Measurements from ENCODE around the gene NMNAT2. TPM values are rescaled to one million over a fixed set of nuclear protein-coding genes. Genes with fewer than 3 reads are reported as not detected.

NMNAT2 gene
- total RNA-seq, 3 donors from 2014 or later, result 0.29 to 2.4 (median 1.6) TPM

- H3K4me3 ChIP-seq, result no peak overlapping the region
- TF ChIP-seq, protein P1, sequence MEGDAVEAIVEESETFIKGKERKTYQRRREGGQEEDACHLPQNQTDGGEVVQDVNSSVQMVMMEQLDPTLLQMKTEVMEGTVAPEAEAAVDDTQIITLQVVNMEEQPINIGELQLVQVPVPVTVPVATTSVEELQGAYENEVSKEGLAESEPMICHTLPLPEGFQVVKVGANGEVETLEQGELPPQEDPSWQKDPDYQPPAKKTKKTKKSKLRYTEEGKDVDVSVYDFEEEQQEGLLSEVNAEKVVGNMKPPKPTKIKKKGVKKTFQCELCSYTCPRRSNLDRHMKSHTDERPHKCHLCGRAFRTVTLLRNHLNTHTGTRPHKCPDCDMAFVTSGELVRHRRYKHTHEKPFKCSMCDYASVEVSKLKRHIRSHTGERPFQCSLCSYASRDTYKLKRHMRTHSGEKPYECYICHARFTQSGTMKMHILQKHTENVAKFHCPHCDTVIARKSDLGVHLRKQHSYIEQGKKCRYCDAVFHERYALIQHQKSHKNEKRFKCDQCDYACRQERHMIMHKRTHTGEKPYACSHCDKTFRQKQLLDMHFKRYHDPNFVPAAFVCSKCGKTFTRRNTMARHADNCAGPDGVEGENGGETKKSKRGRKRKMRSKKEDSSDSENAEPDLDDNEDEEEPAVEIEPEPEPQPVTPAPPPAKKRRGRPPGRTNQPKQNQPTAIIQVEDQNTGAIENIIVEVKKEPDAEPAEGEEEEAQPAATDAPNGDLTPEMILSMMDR (IDR thresholded peaks at IDR 0.05), result no peak
- TF ChIP-seq POLR2AphosphoS5 (IDR thresholded peaks at IDR 0.05), result no peak
- no peak for TF ChIP-seq POLR2A (IDR thresholded peaks at IDR 0.05)
- no peaks in the 10 kb centered on the region for H3K4me1 ChIP-seq
- no peak for DNase-seq (ENCODE audit: low spot score in 2 of 2)
- no peaks in the 10 kb centered on the region for H3K27me3 ChIP-seq
- intact Hi-C loops (cut with DNase I; ENCODE audit: low total_unique reads), result loop anchor here (2.0 kb wide), 1 partner anchor 79 kb away; no protein-coding TSS in a partner anchor
- no peaks in the 10 kb centered on the region for H3K36me3 ChIP-seq
- no peak overlapping the region for H3K27ac ChIP-seq
- peaks cover 0 to 5% of the 10 kb centered on the region in 2 donors for H3K9me3 ChIP-seq
Observed at GRCh38 chr1:183251959-183252450, 166.2 kb downstream of the NMNAT2 start.

DNA sequence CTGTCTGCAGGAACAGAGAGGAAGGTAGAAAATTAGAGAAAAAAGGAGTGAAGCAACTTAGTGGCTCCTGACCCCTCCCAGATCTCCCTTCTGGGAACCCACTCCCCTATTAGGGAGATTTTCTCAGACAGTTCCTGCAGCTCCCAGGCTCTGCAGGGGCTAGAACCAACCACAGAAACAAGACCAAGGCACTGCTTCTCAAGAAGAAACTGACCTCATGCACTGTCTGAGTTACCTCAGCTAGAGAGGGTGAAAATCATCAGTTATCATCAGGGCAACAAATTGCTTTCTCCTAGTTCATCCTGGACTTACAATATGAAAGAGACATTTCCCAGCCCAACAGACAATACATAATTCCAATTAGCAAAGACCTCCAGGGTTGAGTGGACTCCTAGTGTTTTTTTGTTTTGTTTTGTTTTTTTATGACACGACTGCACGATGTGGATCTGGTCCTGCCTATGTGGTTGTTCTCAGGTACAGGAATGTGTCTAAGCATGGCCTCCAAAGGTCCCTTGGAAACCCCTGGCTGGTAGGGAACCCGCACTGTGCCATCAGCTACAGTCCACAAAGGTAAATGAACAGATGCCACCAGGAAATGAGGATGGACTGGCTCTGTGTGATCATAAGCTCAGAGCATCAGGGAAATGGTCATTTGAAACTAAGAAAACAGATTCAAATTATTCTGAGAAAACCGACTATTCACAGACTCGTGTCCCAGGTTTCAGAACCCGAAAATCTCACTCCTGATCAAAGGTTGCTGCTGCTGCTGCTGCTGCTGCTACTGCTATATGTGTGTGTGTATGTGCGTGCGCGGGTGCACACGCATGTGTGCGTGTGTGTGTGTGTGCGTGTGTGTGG, 166.8 kb downstream of the NMNAT2 start:
- Histone ChIP-seq H3K36me3 (no peaks in the 10 kb centered on the region), H3K27ac (no peak overlapping the region), H3K4me1 (no peaks in the 10 kb centered on the region), H3K4me3 (no peak overlapping the region), H3K9me3 (peaks cover 0 to 5% of the 10 kb centered on the region in 2 donors), H3K27me3 (no peaks in the 10 kb centered on the region)
- intact Hi-C loops (cut with DNase I; ENCODE audit: low total_unique reads), result no loop called here
- DNase-seq (ENCODE audit: low spot score in 2 of 2), result no peak
- TF ChIP-seq, protein P1 (IDR thresholded peaks at IDR 0.05), result no peak
- no peak for TF ChIP-seq POLR2A (IDR thresholded peaks at IDR 0.05)
- no peak for TF ChIP-seq POLR2AphosphoS5 (IDR thresholded peaks at IDR 0.05)

GRCh38 chr1:183249941-183250452, 168.2 kb downstream of the NMNAT2 start:
- Histone ChIP-seq H3K4me1 (no peaks in the 10 kb centered on the region), H3K27me3 (no peaks in the 10 kb centered on the region), H3K4me3 (no peak overlapping the region), H3K36me3 (no peaks in the 10 kb centered on the region), H3K27ac (no peak overlapping the region), H3K9me3 (peaks cover 0 to 2% of the 10 kb centered on the region in 2 donors)
- intact Hi-C loops (cut with DNase I; ENCODE audit: low total_unique reads), result no loop called here
- TF ChIP-seq, protein P1 (IDR thresholded peaks at IDR 0.05), result no peak
- TF ChIP-seq POLR2AphosphoS5 (IDR thresholded peaks at IDR 0.05) (no peak), POLR2A (IDR thresholded peaks at IDR 0.05) (no peak)
- no peak for DNase-seq (ENCODE audit: low spot score in 2 of 2)

GRCh38 chr1:183248989-183249691, 169.0 kb downstream of the NMNAT2 start:
- Histone ChIP-seq H3K9me3 (no peaks in the 10 kb centered on the region), H3K27me3 (no peaks in the 10 kb centered on the region), H3K4me1 (no peaks in the 10 kb centered on the region), H3K4me3 (no peak overlapping the region), H3K36me3 (no peaks in the 10 kb centered on the region), H3K27ac (no peak overlapping the region)
- no peak for DNase-seq (ENCODE audit: low spot score in 2 of 2)
- intact Hi-C loops (cut with DNase I; ENCODE audit: low total_unique reads), result no loop called here
- TF ChIP-seq POLR2AphosphoS5 (IDR thresholded peaks at IDR 0.05) (no peak), POLR2A (IDR thresholded peaks at IDR 0.05) (no peak)
- TF ChIP-seq, protein P1 (IDR thresholded peaks at IDR 0.05), result no peak
